ENCODE measurements around the gene MDM1.

MDM1 gene

GRCh38 chr12:68336889-68337303 lies 4.7 kb upstream of the MDM1 start:
- no peak overlapping the region for H3K27ac ChIP-seq
- no peak overlapping the region for H3K4me3 ChIP-seq (ENCODE audit: low read depth, low read length)
- no peaks in the 10 kb centered on the region for H3K4me1 ChIP-seq
- no peak overlapping the region for H3K4me2 ChIP-seq (ENCODE audit: low read length)
- H2AFZ ChIP-seq = peak overlapping the region; percentile 30
- TF ChIP-seq, protein P1, sequence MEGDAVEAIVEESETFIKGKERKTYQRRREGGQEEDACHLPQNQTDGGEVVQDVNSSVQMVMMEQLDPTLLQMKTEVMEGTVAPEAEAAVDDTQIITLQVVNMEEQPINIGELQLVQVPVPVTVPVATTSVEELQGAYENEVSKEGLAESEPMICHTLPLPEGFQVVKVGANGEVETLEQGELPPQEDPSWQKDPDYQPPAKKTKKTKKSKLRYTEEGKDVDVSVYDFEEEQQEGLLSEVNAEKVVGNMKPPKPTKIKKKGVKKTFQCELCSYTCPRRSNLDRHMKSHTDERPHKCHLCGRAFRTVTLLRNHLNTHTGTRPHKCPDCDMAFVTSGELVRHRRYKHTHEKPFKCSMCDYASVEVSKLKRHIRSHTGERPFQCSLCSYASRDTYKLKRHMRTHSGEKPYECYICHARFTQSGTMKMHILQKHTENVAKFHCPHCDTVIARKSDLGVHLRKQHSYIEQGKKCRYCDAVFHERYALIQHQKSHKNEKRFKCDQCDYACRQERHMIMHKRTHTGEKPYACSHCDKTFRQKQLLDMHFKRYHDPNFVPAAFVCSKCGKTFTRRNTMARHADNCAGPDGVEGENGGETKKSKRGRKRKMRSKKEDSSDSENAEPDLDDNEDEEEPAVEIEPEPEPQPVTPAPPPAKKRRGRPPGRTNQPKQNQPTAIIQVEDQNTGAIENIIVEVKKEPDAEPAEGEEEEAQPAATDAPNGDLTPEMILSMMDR (IDR thresholded peaks at IDR 0.05) = no peak
- H3K27me3 ChIP-seq (ENCODE audit: control insufficient read depth, insufficient read depth, low read length) = no peaks in the 10 kb centered on the region
- no peaks in the 10 kb centered on the region for H3K36me3 ChIP-seq (ENCODE audit: control insufficient read depth, insufficient read depth, low read length)
- no peaks in the 10 kb centered on the region for H3K79me2 ChIP-seq
- H3K9me3 ChIP-seq (ENCODE audit: control insufficient read depth, low read length) = no peaks in the 10 kb centered on the region
- no peak overlapping the region for H3K9ac ChIP-seq

DNA sequence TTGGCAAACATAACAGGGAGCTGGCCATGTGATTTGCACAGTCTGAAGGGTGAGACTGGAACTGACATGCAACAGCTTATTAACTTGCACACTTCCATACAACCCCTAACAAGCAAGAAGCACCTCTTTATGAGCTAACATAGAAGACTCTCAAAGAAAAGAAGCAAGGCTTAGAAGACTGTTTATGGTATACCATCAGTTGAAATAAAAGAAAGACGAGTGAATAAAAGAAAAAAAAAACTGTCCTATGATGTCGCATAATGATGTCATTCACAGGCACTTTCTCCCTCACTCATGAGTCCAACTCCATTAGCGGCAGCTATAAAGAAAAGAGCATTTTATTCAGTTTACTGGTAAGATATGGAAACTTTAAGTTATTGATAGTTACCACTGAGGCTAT lies 3.3 kb upstream of the MDM1 start:
- Histone ChIP-seq H3K4me3 (ENCODE audit: low read depth, low read length) (no peak overlapping the region), H3K27ac (no peak overlapping the region), H3K4me1 (peaks cover 4% of the 10 kb centered on the region), H2AFZ (no peak overlapping the region), H3K79me2 (no peaks in the 10 kb centered on the region), H3K27me3 (ENCODE audit: control insufficient read depth, insufficient read depth, low read length) (no peaks in the 10 kb centered on the region), H3K9ac (no peak overlapping the region), H3K9me3 (ENCODE audit: control insufficient read depth, low read length) (no peaks in the 10 kb centered on the region), H3K36me3 (ENCODE audit: control insufficient read depth, insufficient read depth, low read length) (no peaks in the 10 kb centered on the region), H3K4me2 (ENCODE audit: low read length) (no peak overlapping the region)
- TF ChIP-seq, protein P1 (IDR thresholded peaks at IDR 0.05) = no peak

- Histone ChIP-seq H2AFZ (peak overlapping the region; percentile 24), H3K79me2 (no peaks in the 10 kb centered on the region), H3K27ac (no peak overlapping the region), H3K4me1 (peaks cover 4% of the 10 kb centered on the region), H3K4me2 (ENCODE audit: low read length) (no peak overlapping the region), H3K27me3 (ENCODE audit: control insufficient read depth, insufficient read depth, low read length) (no peaks in the 10 kb centered on the region), H3K9ac (no peak overlapping the region), H3K36me3 (ENCODE audit: control insufficient read depth, insufficient read depth, low read length) (no peaks in the 10 kb centered on the region), H3K4me3 (ENCODE audit: low read depth, low read length) (no peak overlapping the region), H3K9me3 (ENCODE audit: control insufficient read depth, low read length) (no peaks in the 10 kb centered on the region)
- TF ChIP-seq, protein P1 (IDR thresholded peaks at IDR 0.05) = no peak
These were observed 2.0 kb upstream of the MDM1 start for GRCh38 chr12:68334132-68334531.

- H3K4me2 ChIP-seq (ENCODE audit: low read length) = peak overlapping the region; percentile 89
- TF ChIP-seq, protein P1 (IDR thresholded peaks at IDR 0.05) = no peak
- no peaks in the 10 kb centered on the region for H3K79me2 ChIP-seq
- no peaks in the 10 kb centered on the region for H3K9me3 ChIP-seq (ENCODE audit: control insufficient read depth, low read length)
- peak overlapping the region; percentile 73 for H3K4me3 ChIP-seq (ENCODE audit: low read depth, low read length)
- no peaks in the 10 kb centered on the region for H3K27me3 ChIP-seq (ENCODE audit: control insufficient read depth, insufficient read depth, low read length)
- H3K27ac ChIP-seq = peak overlapping the region; percentile 41
- peak overlapping the region; percentile 84 for H2AFZ ChIP-seq
- H3K4me1 ChIP-seq = peaks cover 4% of the 10 kb centered on the region
- no peak overlapping the region for H3K9ac ChIP-seq
- H3K36me3 ChIP-seq (ENCODE audit: control insufficient read depth, insufficient read depth, low read length) = no peaks in the 10 kb centered on the region
These were observed 817 bp upstream of the MDM1 start for GRCh38 chr12:68332728-68333630.

DNA sequence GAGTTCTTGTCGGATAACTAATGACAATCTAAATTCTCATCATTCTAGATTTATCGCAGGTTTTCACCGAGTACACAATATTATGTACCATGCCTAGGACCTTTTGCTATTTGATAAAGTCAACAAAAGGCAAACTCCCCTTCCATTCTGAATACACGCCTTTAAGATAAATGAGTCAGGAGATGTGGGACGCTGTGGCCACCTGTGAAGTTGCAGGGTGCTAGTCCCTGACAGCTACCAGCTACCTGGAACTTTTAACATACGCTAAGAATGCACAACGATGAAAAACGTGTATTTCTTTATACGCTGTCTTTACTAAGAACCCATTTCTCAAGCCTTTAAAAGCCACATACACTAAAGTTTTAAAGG lies 678 bp downstream of the MDM1 start:
- Histone ChIP-seq H3K27ac (no peak overlapping the region), H3K9ac (no peak overlapping the region), H3K27me3 (ENCODE audit: control insufficient read depth, insufficient read depth, low read length) (no peaks in the 10 kb centered on the region), H3K4me3 (ENCODE audit: low read depth, low read length) (peak overlapping the region; percentile 73), H3K79me2 (no peaks in the 10 kb centered on the region), H3K9me3 (ENCODE audit: control insufficient read depth, low read length) (no peaks in the 10 kb centered on the region), H3K4me2 (ENCODE audit: low read length) (peak overlapping the region; percentile 62), H3K36me3 (ENCODE audit: control insufficient read depth, insufficient read depth, low read length) (no peaks in the 10 kb centered on the region), H2AFZ (peak overlapping the region; percentile 84), H3K4me1 (peaks cover 4% of the 10 kb centered on the region)
- TF ChIP-seq, protein P1 (IDR thresholded peaks at IDR 0.05) = no peak
